Caco-2 (cell line): ENCODE data around the gene TFDP2. TPM values are rescaled to one million over a fixed set of nuclear protein-coding genes. Genes with fewer than 3 reads are reported as not detected.
A peak's percentile ranks its signal among the peaks of the same experiment; 100 is the strongest.
"Not testable (repeated sequence)": the region's sequence is repeated elsewhere in the genome, so short reads cannot be mapped to it uniquely, and the experiment has no call there.

Source experiments
- BruUV-seq: library from RNA; stranded (reverse); fragments of 400-500 nt; replicated peaks from 2 replicates; lab custom pipeline; 2021; lab: Mats Ljungman, UMichigan
- CTCF ChIA-PET: fragments of 300-600 bp; sonication (Branson Sonifier 250); formaldehyde crosslinking; loops from one replicate; lab custom pipeline; 2022; ENCODE audit warnings: antibody characterized with exemption; lab: Charles Lee
- POLR2A ChIA-PET: fragments of 300-600 bp; sonication (Branson Sonifier 250); formaldehyde crosslinking; loops from one replicate; lab custom pipeline; 2022; ENCODE audit warnings: antibody characterized with exemption; lab: Charles Lee
- DNase-seq, 2 experiments: peaks; one replicate each; pipeline versions ENCODE4 v3.0.0 to v3.0.0-alpha.2; 2020 to 2022
- H3K27me3 ChIP-seq: replicated peaks from 2 replicates; pipeline ENCODE4 v1.6.0; 2011; ENCODE audit warnings: low read length; ENCODE audit not compliant: control insufficient read depth, insufficient read depth
- H3K36me3 ChIP-seq: 2 replicates; pipeline ENCODE4 v1.5.1; 2011; ENCODE audit warnings: low read length; ENCODE audit not compliant: control insufficient read depth, insufficient read depth
- H3K4me1 ChIP-seq: fragments of 250-450 bp; sonication (Bioruptor Pico); 2 replicates; pipeline ENCODE4 v1.5.1; 2020; ENCODE audit warnings: mild to moderate bottlenecking
- H3K4me3 ChIP-seq: 2 replicates; pipeline ENCODE4 v1.5.1; 2011; ENCODE audit warnings: low read depth, mild to moderate bottlenecking, control low read depth, low read length
- H3K9me3 ChIP-seq: fragments of 250-450 bp; sonication (Bioruptor Pico); 2 replicates; pipeline ENCODE4 v1.5.1; 2020; ENCODE audit warnings: mild to moderate bottlenecking, moderate library complexity
- H3K27ac Mint-ChIP-seq: one replicate; pipeline ENCODE4 v1.8.0; 2022; ENCODE audit warnings: mixed read lengths; ENCODE audit not compliant: unreplicated experiment
- H3K27me3 Mint-ChIP-seq: one replicate; pipeline ENCODE4 v1.8.0; 2022; ENCODE audit warnings: mixed read lengths; ENCODE audit not compliant: insufficient read depth, unreplicated experiment
- H3K36me3 Mint-ChIP-seq: one replicate; pipeline ENCODE4 v1.8.0; 2022; ENCODE audit warnings: mild to moderate bottlenecking, mixed read lengths; ENCODE audit not compliant: insufficient read depth, unreplicated experiment
- H3K4me1 Mint-ChIP-seq: one replicate; pipeline ENCODE4 v1.8.0; 2022; ENCODE audit warnings: low read depth, mixed read lengths; ENCODE audit not compliant: unreplicated experiment
- H3K4me3 Mint-ChIP-seq: one replicate; pipeline ENCODE4 v1.8.0; 2022; ENCODE audit warnings: mild to moderate bottlenecking, moderate library complexity, mixed read lengths; ENCODE audit not compliant: unreplicated experiment
- H3K9me3 Mint-ChIP-seq: one replicate; pipeline ENCODE4 v1.8.0; 2022; ENCODE audit warnings: mixed read lengths; ENCODE audit not compliant: unreplicated experiment
- CTCF ChIP-seq, 2 experiments: fragments of 200-600 bp in 1 of 2; IDR thresholded peaks; 1 replicate in 1 of 2; 2 replicates in 1 of 2; pipeline versions ENCODE4 v1.5.1 to v1.8.0; 2011 to 2022; ENCODE audit warnings: antibody characterized with exemption in 1 of 2, control low read depth in 1 of 2, inconsistent platforms in 1 of 2, low read depth in 1 of 2, low read length in 1 of 2, mild to moderate bottlenecking in 1 of 2, moderate library complexity in 1 of 2; ENCODE audit not compliant: insufficient read depth in 1 of 2, severe bottlenecking in 1 of 2, unreplicated experiment in 1 of 2
- intact Hi-C: fragments of 100-400 bp; cut with micrococcal nuclease; formaldehyde crosslinking; loops from one replicate; pipeline ENCODE4 v1.10.0; 2022; ENCODE audit not compliant: unreplicated experiment
- total RNA-seq: library from RNA; stranded (reverse); gene quantifications from 2 replicates; pipeline ENCODE4 v1.2.3, GENCODE V29; 2022

TFDP2 gene
- total RNA-seq, 1 experiment from 2014 or later = 38.6 TPM

- Histone ChIP-seq H3K4me1 (no peaks in the 10 kb centered on the region), H3K36me3 (peaks cover 1% of the 10 kb centered on the region; the same call in 1 of the 2 replicates), H3K27me3 (no peaks in the 10 kb centered on the region), H3K9me3 (no peaks in the 10 kb centered on the region), H3K4me3 (no peak overlapping the region)
- no peak for DNase-seq
- intact Hi-C loops = loop anchor here (10.0 kb wide), 1 partner anchor 340 kb away; no protein-coding TSS in a partner anchor
- peaks cover 11% of the 10 kb centered on the region for H3K9me3 Mint-ChIP-seq
- no peak for TF ChIP-seq CTCF (IDR thresholded peaks at IDR 0.05; ENCODE audit: insufficient read depth in 1 of 2, low read depth in 1 of 2, low read length in 1 of 2, severe bottlenecking in 1 of 2, unreplicated experiment in 1 of 2)
- POLR2A ChIA-PET = no interaction called here
- CTCF ChIA-PET = no interaction called here
- no peaks in the 10 kb centered on the region for H3K4me1 Mint-ChIP-seq
- BruUV-seq = no TSS peak
- H3K4me3 Mint-ChIP-seq = no peak overlapping the region
- no peak overlapping the region for H3K27ac Mint-ChIP-seq
- no peaks in the 10 kb centered on the region for H3K27me3 Mint-ChIP-seq
- peaks cover 80% of the 10 kb centered on the region for H3K36me3 Mint-ChIP-seq
These were observed 234.3 kb downstream of the TFDP2 start for GRCh38 chr3:141915016-141915415.

- peaks cover 11% of the 10 kb centered on the region for H3K9me3 Mint-ChIP-seq
- no peaks in the 10 kb centered on the region for H3K4me1 Mint-ChIP-seq
- BruUV-seq = no TSS peak
- no peak overlapping the region for H3K27ac Mint-ChIP-seq
- Histone ChIP-seq H3K4me3 (no peak overlapping the region), H3K27me3 (no peaks in the 10 kb centered on the region), H3K36me3 (peaks cover 1% of the 10 kb centered on the region; the same call in 1 of the 2 replicates), H3K4me1 (no peaks in the 10 kb centered on the region), H3K9me3 (no peaks in the 10 kb centered on the region)
- H3K4me3 Mint-ChIP-seq = no peak overlapping the region
- H3K27me3 Mint-ChIP-seq = no peaks in the 10 kb centered on the region
- POLR2A ChIA-PET = no interaction called here
- DNase-seq = no peak
- intact Hi-C loops = loop anchor here (10.0 kb wide), 1 partner anchor 340 kb away; no protein-coding TSS in a partner anchor
- H3K36me3 Mint-ChIP-seq = peaks cover 81% of the 10 kb centered on the region
- CTCF ChIA-PET = no interaction called here
- no peak for TF ChIP-seq CTCF (IDR thresholded peaks at IDR 0.05; ENCODE audit: insufficient read depth in 1 of 2, low read depth in 1 of 2, low read length in 1 of 2, severe bottlenecking in 1 of 2, unreplicated experiment in 1 of 2)
These were observed 235.0 kb downstream of the TFDP2 start for GRCh38 chr3:141914311-141914710.

- Histone ChIP-seq H3K27me3 (no peaks in the 10 kb centered on the region), H3K9me3 (no peaks in the 10 kb centered on the region), H3K4me3 (no peak overlapping the region), H3K36me3 (peaks cover 1% of the 10 kb centered on the region; the same call in 1 of the 2 replicates), H3K4me1 (no peaks in the 10 kb centered on the region)
- peaks cover 81% of the 10 kb centered on the region for H3K36me3 Mint-ChIP-seq
- peaks cover 11% of the 10 kb centered on the region for H3K9me3 Mint-ChIP-seq
- H3K4me1 Mint-ChIP-seq = no peaks in the 10 kb centered on the region
- peak in 1 of 2 experiments; percentile 57 for DNase-seq
- BruUV-seq = no TSS peak
- no peak overlapping the region for H3K4me3 Mint-ChIP-seq
- peak; percentile 45 to 53 for TF ChIP-seq CTCF (IDR thresholded peaks at IDR 0.05; ENCODE audit: insufficient read depth in 1 of 2, low read depth in 1 of 2, low read length in 1 of 2, severe bottlenecking in 1 of 2, unreplicated experiment in 1 of 2)
- CTCF ChIA-PET = interaction anchor here (0.6 to 1.2 kb wide), 3 partner anchors 24 to 175 kb away, joined by 3 to 6 read pairs (median 4); partner anchors contain the start of gene RNF7
- POLR2A ChIA-PET = no interaction called here
- no peaks in the 10 kb centered on the region for H3K27me3 Mint-ChIP-seq
- H3K27ac Mint-ChIP-seq = no peak overlapping the region
- intact Hi-C loops = loop anchor here (1.0 to 10.0 kb wide), 3 partner anchors 36 to 338 kb away; partner anchors contain the start of genes ATP1B3 and RNF7
These were observed 236.1 kb downstream of the TFDP2 start for GRCh38 chr3:141913150-141913811.

GRCh38 chr3:141909986-141910385 is 239.4 kb downstream of the TFDP2 start:
- CTCF ChIA-PET, DNase-seq, H3K36me3 ChIP-seq, H3K4me3 Mint-ChIP-seq, H3K4me1 Mint-ChIP-seq, H3K27me3 Mint-ChIP-seq, H3K4me1 ChIP-seq, POLR2A ChIA-PET, H3K27me3 ChIP-seq, BruUV-seq, H3K9me3 ChIP-seq, H3K27ac Mint-ChIP-seq, H3K4me3 ChIP-seq: not testable (repeated sequence)
- peaks cover 79% of the 10 kb centered on the region for H3K36me3 Mint-ChIP-seq
- intact Hi-C loops = loop anchor here (10.0 kb wide), 1 partner anchor 335 kb away; no protein-coding TSS in a partner anchor
- peaks cover 11% of the 10 kb centered on the region for H3K9me3 Mint-ChIP-seq
